ENCODE measurements around the gene ACSM5. TPM values are rescaled to one million over a fixed set of nuclear protein-coding genes. Genes with fewer than 3 reads are reported as not detected.

The ACSM5 gene
- total RNA-seq, 4 donors from 2014 or later, result 1.2 to 11.4 (median 4.6) TPM

- TF ChIP-seq POLR2A (IDR thresholded peaks at IDR 0.05) (no peak), POLR2AphosphoS5 (IDR thresholded peaks at IDR 0.05) (no peak), CTCF (IDR thresholded peaks at IDR 0.05) (peak; percentile 18 to 79), EP300 (IDR thresholded peaks at IDR 0.05) (no peak)
- peaks cover 5% of the 10 kb centered on the region for H3K4me1 ChIP-seq
- DNase-seq (ENCODE audit: low spot score in 2 of 2), result no peak
- no peak overlapping the region for H3K4me3 ChIP-seq
- H3K9me3 ChIP-seq, result no peaks in the 10 kb centered on the region
- 30% methylated on average over 11 of the region's 11 CpGs for WGBS
- H3K27ac ChIP-seq, result no peak overlapping the region
- peaks cover 12% of the 10 kb centered on the region for H3K27me3 ChIP-seq
- no peaks in the 10 kb centered on the region for H3K36me3 ChIP-seq
Measured at GRCh38 chr16:20383106-20384029, 26.0 kb upstream of the ACSM5 start.

- H3K36me3 ChIP-seq, result no peaks in the 10 kb centered on the region
- H3K9me3 ChIP-seq, result no peaks in the 10 kb centered on the region
- peaks cover 12% of the 10 kb centered on the region for H3K27me3 ChIP-seq
- peaks cover 5% of the 10 kb centered on the region for H3K4me1 ChIP-seq
- WGBS, result 32% methylated on average over 30 of the region's 30 CpGs
- DNase-seq (ENCODE audit: low spot score in 2 of 2), result no peak
- no peak overlapping the region for H3K4me3 ChIP-seq
- TF ChIP-seq POLR2AphosphoS5 (IDR thresholded peaks at IDR 0.05), result no peak
- TF ChIP-seq EP300 (IDR thresholded peaks at IDR 0.05), result no peak
- peak; percentile 34 to 86 for TF ChIP-seq CTCF (IDR thresholded peaks at IDR 0.05)
- no peak for TF ChIP-seq POLR2A (IDR thresholded peaks at IDR 0.05)
- no peak overlapping the region for H3K27ac ChIP-seq
Measured at GRCh38 chr16:20385844-20386832, 23.2 kb upstream of the ACSM5 start.

- TF ChIP-seq CTCF (IDR thresholded peaks at IDR 0.05) (no peak), EP300 (IDR thresholded peaks at IDR 0.05) (no peak), POLR2AphosphoS5 (IDR thresholded peaks at IDR 0.05) (no peak), POLR2A (IDR thresholded peaks at IDR 0.05) (no peak)
- Histone ChIP-seq H3K27me3 (peaks cover 12% of the 10 kb centered on the region), H3K9me3 (no peaks in the 10 kb centered on the region), H3K4me1 (peaks cover 5% of the 10 kb centered on the region), H3K36me3 (no peaks in the 10 kb centered on the region), H3K4me3 (no peak overlapping the region), H3K27ac (no peak overlapping the region)
- 92% methylated on average over 3 of the region's 3 CpGs for WGBS
- DNase-seq (ENCODE audit: low spot score in 2 of 2), result no peak
Measured at GRCh38 chr16:20387978-20388377, 21.4 kb upstream of the ACSM5 start.

GRCh38 chr16:20388854-20389253 is 20.5 kb upstream of the ACSM5 start:
- WGBS, result 62% methylated on average over 1 of the region's 1 CpG
- no peak for DNase-seq (ENCODE audit: low spot score in 2 of 2)
- peaks cover 12% of the 10 kb centered on the region for H3K27me3 ChIP-seq
- no peak for TF ChIP-seq EP300 (IDR thresholded peaks at IDR 0.05)
- TF ChIP-seq CTCF (IDR thresholded peaks at IDR 0.05), result no peak
- no peak for TF ChIP-seq POLR2A (IDR thresholded peaks at IDR 0.05)
- no peak for TF ChIP-seq POLR2AphosphoS5 (IDR thresholded peaks at IDR 0.05)
- no peaks in the 10 kb centered on the region for H3K9me3 ChIP-seq
- no peak overlapping the region for H3K4me3 ChIP-seq
- H3K4me1 ChIP-seq, result peaks cover 5% of the 10 kb centered on the region
- no peaks in the 10 kb centered on the region for H3K36me3 ChIP-seq
- no peak overlapping the region for H3K27ac ChIP-seq
